ENCODE data around the gene EXOC6B.

The EXOC6B gene

GRCh38 chr2:72220170-72220569 is 605.7 kb downstream of the EXOC6B start:
- Histone ChIP-seq H3K27me3 (ENCODE audit: control insufficient read depth in 1 of 2, insufficient read depth in 2 of 2, low read length in 2 of 2) (no peaks in the 10 kb centered on the region), H3K4me1 (ENCODE audit: control insufficient read depth, insufficient read depth, low read length) (no peaks in the 10 kb centered on the region), H3K36me3 (ENCODE audit: control insufficient read depth in 2 of 2, insufficient read depth in 2 of 2, low read length in 2 of 2) (no peaks in the 10 kb centered on the region)

GRCh38 chr2:72214429-72215143 is 611.2 kb downstream of the EXOC6B start:
- Histone ChIP-seq H3K36me3 (ENCODE audit: control insufficient read depth in 2 of 2, insufficient read depth in 2 of 2, low read length in 2 of 2) (no peaks in the 10 kb centered on the region), H3K4me3 (ENCODE audit: low read length in 2 of 2) (no peak overlapping the region), H3K27ac (ENCODE audit: low read length) (no peak overlapping the region), H3K9ac (ENCODE audit: low read length in 2 of 2) (no peak overlapping the region), H3K4me1 (ENCODE audit: control insufficient read depth, insufficient read depth, low read length) (no peaks in the 10 kb centered on the region), H3K9me3 (ENCODE audit: control insufficient read depth in 2 of 2, low read length in 2 of 2) (no peaks in the 10 kb centered on the region), H3K27me3 (ENCODE audit: control insufficient read depth in 1 of 2, insufficient read depth in 2 of 2, low read length in 2 of 2) (no peaks in the 10 kb centered on the region)

More at GRCh38 chr2:72220170-72220569, 605.7 kb downstream of the EXOC6B start:
- Histone ChIP-seq H3K27ac (ENCODE audit: low read length) (no peak overlapping the region), H3K9me3 (ENCODE audit: control insufficient read depth in 2 of 2, low read length in 2 of 2) (no peaks in the 10 kb centered on the region), H3K4me3 (ENCODE audit: low read length in 2 of 2) (no peak overlapping the region), H3K9ac (ENCODE audit: low read length in 2 of 2) (no peak overlapping the region)

GRCh38 chr2:72212486-72212855 is 613.4 kb downstream of the EXOC6B start:
- Histone ChIP-seq H3K4me1 (ENCODE audit: control insufficient read depth, insufficient read depth, low read length) (no peaks in the 10 kb centered on the region), H3K9me3 (ENCODE audit: control insufficient read depth in 2 of 2, low read length in 2 of 2) (no peaks in the 10 kb centered on the region), H3K27me3 (ENCODE audit: control insufficient read depth in 1 of 2, insufficient read depth in 2 of 2, low read length in 2 of 2) (no peaks in the 10 kb centered on the region), H3K9ac (ENCODE audit: low read length in 2 of 2) (no peak overlapping the region), H3K27ac (ENCODE audit: low read length) (no peak overlapping the region), H3K36me3 (ENCODE audit: control insufficient read depth in 2 of 2, insufficient read depth in 2 of 2, low read length in 2 of 2) (no peaks in the 10 kb centered on the region), H3K4me3 (ENCODE audit: low read length in 2 of 2) (no peak overlapping the region)

- no peak overlapping the region for H3K9ac ChIP-seq (ENCODE audit: low read length in 2 of 2)
- H3K36me3 ChIP-seq (ENCODE audit: control insufficient read depth in 2 of 2, insufficient read depth in 2 of 2, low read length in 2 of 2), result no peaks in the 10 kb centered on the region
- no peak overlapping the region for H3K4me3 ChIP-seq (ENCODE audit: low read length in 2 of 2)
- no peaks in the 10 kb centered on the region for H3K27me3 ChIP-seq (ENCODE audit: control insufficient read depth in 1 of 2, insufficient read depth in 2 of 2, low read length in 2 of 2)
- no peaks in the 10 kb centered on the region for H3K9me3 ChIP-seq (ENCODE audit: control insufficient read depth in 2 of 2, low read length in 2 of 2)
- H3K27ac ChIP-seq (ENCODE audit: low read length), result no peak overlapping the region
- no peaks in the 10 kb centered on the region for H3K4me1 ChIP-seq (ENCODE audit: control insufficient read depth, insufficient read depth, low read length)
Observed at GRCh38 chr2:72211777-72212485, 613.9 kb downstream of the EXOC6B start.

GRCh38 chr2:72211350-72211749 is 614.5 kb downstream of the EXOC6B start:
- Histone ChIP-seq H3K27ac (ENCODE audit: low read length) (no peak overlapping the region), H3K4me1 (ENCODE audit: control insufficient read depth, insufficient read depth, low read length) (no peaks in the 10 kb centered on the region), H3K4me3 (ENCODE audit: low read length in 2 of 2) (no peak overlapping the region), H3K9me3 (ENCODE audit: control insufficient read depth in 2 of 2, low read length in 2 of 2) (no peaks in the 10 kb centered on the region), H3K36me3 (ENCODE audit: control insufficient read depth in 2 of 2, insufficient read depth in 2 of 2, low read length in 2 of 2) (no peaks in the 10 kb centered on the region), H3K27me3 (ENCODE audit: control insufficient read depth in 1 of 2, insufficient read depth in 2 of 2, low read length in 2 of 2) (no peaks in the 10 kb centered on the region), H3K9ac (ENCODE audit: low read length in 2 of 2) (no peak overlapping the region)

- Histone ChIP-seq H3K27ac (ENCODE audit: low read length) (no peak overlapping the region), H3K9ac (ENCODE audit: low read length in 2 of 2) (no peak overlapping the region), H3K4me3 (ENCODE audit: low read length in 2 of 2) (no peak overlapping the region), H3K9me3 (ENCODE audit: control insufficient read depth in 2 of 2, low read length in 2 of 2) (no peaks in the 10 kb centered on the region), H3K4me1 (ENCODE audit: control insufficient read depth, insufficient read depth, low read length) (no peaks in the 10 kb centered on the region), H3K27me3 (ENCODE audit: control insufficient read depth in 1 of 2, insufficient read depth in 2 of 2, low read length in 2 of 2) (no peaks in the 10 kb centered on the region), H3K36me3 (ENCODE audit: control insufficient read depth in 2 of 2, insufficient read depth in 2 of 2, low read length in 2 of 2) (no peaks in the 10 kb centered on the region)
Observed at GRCh38 chr2:72210470-72210869, 615.4 kb downstream of the EXOC6B start.

GRCh38 chr2:72208225-72208624 is 617.6 kb downstream of the EXOC6B start:
- H3K36me3 ChIP-seq (ENCODE audit: control insufficient read depth in 2 of 2, insufficient read depth in 2 of 2, low read length in 2 of 2), result no peaks in the 10 kb centered on the region
- H3K4me3 ChIP-seq (ENCODE audit: low read length in 2 of 2), result no peak overlapping the region
- no peaks in the 10 kb centered on the region for H3K27me3 ChIP-seq (ENCODE audit: control insufficient read depth in 1 of 2, insufficient read depth in 2 of 2, low read length in 2 of 2)
- no peaks in the 10 kb centered on the region for H3K9me3 ChIP-seq (ENCODE audit: control insufficient read depth in 2 of 2, low read length in 2 of 2)
- H3K27ac ChIP-seq (ENCODE audit: low read length), result no peak overlapping the region
- H3K4me1 ChIP-seq (ENCODE audit: control insufficient read depth, insufficient read depth, low read length), result peaks cover 6% of the 10 kb centered on the region
- H3K9ac ChIP-seq (ENCODE audit: low read length in 2 of 2), result no peak overlapping the region

GRCh38 chr2:72207334-72207733 is 618.5 kb downstream of the EXOC6B start:
- Histone ChIP-seq H3K27ac (ENCODE audit: low read length) (no peak overlapping the region), H3K27me3 (ENCODE audit: control insufficient read depth in 1 of 2, insufficient read depth in 2 of 2, low read length in 2 of 2) (no peaks in the 10 kb centered on the region), H3K4me1 (ENCODE audit: control insufficient read depth, insufficient read depth, low read length) (peaks cover 6% of the 10 kb centered on the region), H3K4me3 (ENCODE audit: low read length in 2 of 2) (no peak overlapping the region), H3K36me3 (ENCODE audit: control insufficient read depth in 2 of 2, insufficient read depth in 2 of 2, low read length in 2 of 2) (no peaks in the 10 kb centered on the region), H3K9ac (ENCODE audit: low read length in 2 of 2) (no peak overlapping the region), H3K9me3 (ENCODE audit: control insufficient read depth in 2 of 2, low read length in 2 of 2) (no peaks in the 10 kb centered on the region)

- Histone ChIP-seq H3K36me3 (ENCODE audit: control insufficient read depth in 2 of 2, insufficient read depth in 2 of 2, low read length in 2 of 2) (no peaks in the 10 kb centered on the region), H3K27ac (ENCODE audit: low read length) (no peak overlapping the region), H3K27me3 (ENCODE audit: control insufficient read depth in 1 of 2, insufficient read depth in 2 of 2, low read length in 2 of 2) (no peaks in the 10 kb centered on the region), H3K9ac (ENCODE audit: low read length in 2 of 2) (no peak overlapping the region), H3K9me3 (ENCODE audit: control insufficient read depth in 2 of 2, low read length in 2 of 2) (no peaks in the 10 kb centered on the region), H3K4me1 (ENCODE audit: control insufficient read depth, insufficient read depth, low read length) (peaks cover 6% of the 10 kb centered on the region), H3K4me3 (ENCODE audit: low read length in 2 of 2) (no peak overlapping the region)
Observed at GRCh38 chr2:72205504-72205881, 620.3 kb downstream of the EXOC6B start.

- Histone ChIP-seq H3K9ac (ENCODE audit: low read length in 2 of 2) (no peak overlapping the region), H3K9me3 (ENCODE audit: control insufficient read depth in 2 of 2, low read length in 2 of 2) (no peaks in the 10 kb centered on the region), H3K27me3 (ENCODE audit: control insufficient read depth in 1 of 2, insufficient read depth in 2 of 2, low read length in 2 of 2) (no peaks in the 10 kb centered on the region), H3K4me3 (ENCODE audit: low read length in 2 of 2) (no peak overlapping the region), H3K27ac (ENCODE audit: low read length) (no peak overlapping the region), H3K36me3 (ENCODE audit: control insufficient read depth in 2 of 2, insufficient read depth in 2 of 2, low read length in 2 of 2) (no peaks in the 10 kb centered on the region), H3K4me1 (ENCODE audit: control insufficient read depth, insufficient read depth, low read length) (peaks cover 6% of the 10 kb centered on the region)
Observed at GRCh38 chr2:72204786-72205503, 620.9 kb downstream of the EXOC6B start.

Measured in stomach smooth muscle (tissue), 2 donors.